Heart left ventricle (tissue), 13 donors: ENCODE data around the gene SH3GL3.

Experiments used
- POLR2A ChIP-seq, 2 donors: fragments of 450-650 bp; IDR thresholded peaks; one replicate each; pipeline ENCODE4 v1.6.1; 2017; ENCODE audit warnings: antibody characterized with exemption in 2 of 2, mild to moderate bottlenecking in 2 of 2, moderate library complexity in 2 of 2
- TF ChIP-seq, protein P1 (sequence below), 12 donors: fragments of 200-600 bp; sonication (generic) in 4 of 12; IDR thresholded peaks; one replicate each; pipeline versions ENCODE4 v1.5.0 to v1.8.0; 2018 to 2022; ENCODE audit warnings: antibody characterized with exemption in 12 of 12, mild to moderate bottlenecking in 5 of 12
- donor health status: ischemic (EF 13 %, LVEDD 7.1; RV severe dilation, severe dysfunction).
- donor health status: DM: no; HTN: yes; CAD: no.
- donor health status: DM: no; HTN: no; CAD: no.
- donor health status: ischemic (EF 25% LVEDD 6.9; RV normal size, moderate dysfunction).
- donor health status: ischemic (EF 25% LVEDD 5.7; RV mildly dilated, moderate dysfunction).
- donor health status: ischemic (EF 35%, LVEDD 5.7; RV mildly dilated, moderate dysfunction).
- donor health status: nonischemic (EF 11% LVEDD 7.7; RV severe dilation, severe dysfunction).
- donor health status: DM: yes; HTN: yes; CAD: no.
- donor health status: PGD.
- donor health status: ischemic (EF 29% LVEDD 5.4; RV normal size, mild dysfunction).
- donor health status: nonischemic (EF 23%, LVEDD 6.1; RV moderate dilation, normal function).

DNA sequence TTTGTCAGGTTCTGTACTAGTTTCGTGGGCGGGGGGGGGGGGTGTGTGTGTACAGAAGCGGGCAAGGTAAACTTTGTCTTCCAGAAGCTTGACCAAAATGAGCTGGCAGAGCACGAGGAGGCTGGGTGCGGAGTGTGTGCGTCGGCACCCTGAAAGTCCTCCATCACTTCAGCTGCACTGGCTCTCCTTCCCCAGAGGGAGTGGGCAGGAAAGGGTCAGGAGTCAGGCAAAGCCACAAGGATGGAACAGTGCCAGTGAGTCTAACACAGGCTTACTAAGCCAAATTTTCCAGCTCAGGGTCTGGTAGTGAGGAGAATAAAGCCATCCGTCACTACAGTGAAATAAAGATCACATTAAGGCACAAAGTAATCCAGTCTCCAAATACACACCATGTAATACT, 11.9 kb upstream of the SH3GL3 start:
- TF ChIP-seq, protein P1, sequence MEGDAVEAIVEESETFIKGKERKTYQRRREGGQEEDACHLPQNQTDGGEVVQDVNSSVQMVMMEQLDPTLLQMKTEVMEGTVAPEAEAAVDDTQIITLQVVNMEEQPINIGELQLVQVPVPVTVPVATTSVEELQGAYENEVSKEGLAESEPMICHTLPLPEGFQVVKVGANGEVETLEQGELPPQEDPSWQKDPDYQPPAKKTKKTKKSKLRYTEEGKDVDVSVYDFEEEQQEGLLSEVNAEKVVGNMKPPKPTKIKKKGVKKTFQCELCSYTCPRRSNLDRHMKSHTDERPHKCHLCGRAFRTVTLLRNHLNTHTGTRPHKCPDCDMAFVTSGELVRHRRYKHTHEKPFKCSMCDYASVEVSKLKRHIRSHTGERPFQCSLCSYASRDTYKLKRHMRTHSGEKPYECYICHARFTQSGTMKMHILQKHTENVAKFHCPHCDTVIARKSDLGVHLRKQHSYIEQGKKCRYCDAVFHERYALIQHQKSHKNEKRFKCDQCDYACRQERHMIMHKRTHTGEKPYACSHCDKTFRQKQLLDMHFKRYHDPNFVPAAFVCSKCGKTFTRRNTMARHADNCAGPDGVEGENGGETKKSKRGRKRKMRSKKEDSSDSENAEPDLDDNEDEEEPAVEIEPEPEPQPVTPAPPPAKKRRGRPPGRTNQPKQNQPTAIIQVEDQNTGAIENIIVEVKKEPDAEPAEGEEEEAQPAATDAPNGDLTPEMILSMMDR (IDR thresholded peaks at IDR 0.05): no peak
- TF ChIP-seq POLR2A (IDR thresholded peaks at IDR 0.05): no peak
